AG04449 (cell line): ENCODE measurements around the gene PAX5.

ENCODE experiments used
- CTCF ChIA-PET: fragments of 350-600 bp; formaldehyde crosslinking; extraction: SDS; loops from one replicate; lab custom pipeline; 2021; ENCODE audit warnings: antibody characterized with exemption; lab: Yijun Ruan, JAX
- POLR2A ChIA-PET: fragments of 400-600, 350-600 bp; formaldehyde crosslinking; extraction: SDS; loops from one replicate; lab custom pipeline; 2020; ENCODE audit warnings: antibody characterized with exemption, inconsistent platforms; lab: Yijun Ruan, JAX
- DNase-seq: peaks from one replicate; pipeline ENCODE4 v3.0.0-alpha.2; 2010; ENCODE audit warnings: low read depth, low spot score
- H3K4me3 ChIP-seq: 2 replicates; pipeline ENCODE4 v1.5.1; 2011; ENCODE audit warnings: low read depth, mild to moderate bottlenecking, control low read depth, low read length
- CTCF ChIP-seq: IDR thresholded peaks from one replicate; pipeline ENCODE4 v1.5.1; 2011; ENCODE audit warnings: mild to moderate bottlenecking, moderate library complexity, low read length, control low read depth, inconsistent platforms; ENCODE audit not compliant: insufficient read depth; ENCODE audit errors: missing control alignments

The PAX5 gene

GRCh38 chr9:36945999-36946398, 88.1 kb downstream of the PAX5 start:
- no peak for DNase-seq
- no peak for TF ChIP-seq CTCF
- ChIA-PET POLR2A (no interaction called here), CTCF (no interaction called here)
- no peak overlapping the region for H3K4me3 ChIP-seq

GRCh38 chr9:36942891-36943290, 91.2 kb downstream of the PAX5 start:
- no peak overlapping the region for H3K4me3 ChIP-seq
- DNase-seq, result no peak
- no peak for TF ChIP-seq CTCF
- ChIA-PET CTCF (no interaction called here), POLR2A (no interaction called here)

- no peak for TF ChIP-seq CTCF
- POLR2A ChIA-PET, result no interaction called here
- CTCF ChIA-PET, result interaction anchor here (0.9 to 1.2 kb wide), 2 partner anchors 68 to 69 kb away, joined by 3 read pairs; no protein-coding TSS in a partner anchor
Observed at GRCh38 chr9:36941441-36941840, 92.6 kb downstream of the PAX5 start.

GRCh38 chr9:36940881-36941280, 93.2 kb downstream of the PAX5 start:
- TF ChIP-seq CTCF, result no peak
- no peak overlapping the region for H3K4me3 ChIP-seq
- DNase-seq, result no peak
- CTCF ChIA-PET, result interaction anchor here (1.2 kb wide), 1 partner anchor 68 kb away, joined by 3 read pairs; no protein-coding TSS in a partner anchor
- POLR2A ChIA-PET, result no interaction called here

More at GRCh38 chr9:36941441-36941840, 92.6 kb downstream of the PAX5 start:
- DNase-seq, result no peak
- H3K4me3 ChIP-seq, result no peak overlapping the region

- ChIA-PET CTCF (interaction anchor here (1.2 kb wide), 1 partner anchor 68 kb away, joined by 3 read pairs; no protein-coding TSS in a partner anchor), POLR2A (no interaction called here)
Observed at GRCh38 chr9:36940500-36940853, 93.6 kb downstream of the PAX5 start.

More at GRCh38 chr9:36940500-36940853, 93.6 kb downstream of the PAX5 start:
- no peak for DNase-seq
- H3K4me3 ChIP-seq, result no peak overlapping the region
- no peak for TF ChIP-seq CTCF
